Activated T-helper 1 cell treated with anti-CD3 and anti-CD28 coated beads, Interleukin-2, amount 50 U/mL, for 16 hours (primary cell): ENCODE measurements around the gene GPR155.

ENCODE experiments used
- DNase-seq, 2 donors: peaks; one replicate each; pipeline ENCODE4 v3.0.0-alpha.2; 2020; ENCODE audit warnings: low read depth in 1 of 2, low spot score in 1 of 2

The GPR155 gene

DNA sequence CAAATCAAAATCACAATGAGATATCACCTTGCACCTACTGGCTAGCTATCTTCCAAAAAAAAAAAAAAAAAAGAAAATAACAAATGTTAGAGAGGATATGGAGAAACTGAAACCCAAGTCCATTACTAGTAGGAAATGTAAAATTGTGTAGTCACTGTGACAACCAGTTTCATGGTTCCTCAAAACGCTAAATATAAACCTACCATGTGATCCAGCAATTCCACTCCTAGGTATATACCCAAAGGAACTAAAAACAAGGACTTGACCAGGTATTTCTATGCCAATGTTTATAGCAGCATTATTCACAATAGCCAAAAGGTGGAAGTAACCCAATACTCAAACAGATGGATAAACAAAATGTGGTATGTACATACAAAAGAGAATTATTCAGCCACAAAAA, 103.0 kb downstream of the GPR155 start:
- no peak for DNase-seq
